ENCODE results near the gene LSM14A.

DNA sequence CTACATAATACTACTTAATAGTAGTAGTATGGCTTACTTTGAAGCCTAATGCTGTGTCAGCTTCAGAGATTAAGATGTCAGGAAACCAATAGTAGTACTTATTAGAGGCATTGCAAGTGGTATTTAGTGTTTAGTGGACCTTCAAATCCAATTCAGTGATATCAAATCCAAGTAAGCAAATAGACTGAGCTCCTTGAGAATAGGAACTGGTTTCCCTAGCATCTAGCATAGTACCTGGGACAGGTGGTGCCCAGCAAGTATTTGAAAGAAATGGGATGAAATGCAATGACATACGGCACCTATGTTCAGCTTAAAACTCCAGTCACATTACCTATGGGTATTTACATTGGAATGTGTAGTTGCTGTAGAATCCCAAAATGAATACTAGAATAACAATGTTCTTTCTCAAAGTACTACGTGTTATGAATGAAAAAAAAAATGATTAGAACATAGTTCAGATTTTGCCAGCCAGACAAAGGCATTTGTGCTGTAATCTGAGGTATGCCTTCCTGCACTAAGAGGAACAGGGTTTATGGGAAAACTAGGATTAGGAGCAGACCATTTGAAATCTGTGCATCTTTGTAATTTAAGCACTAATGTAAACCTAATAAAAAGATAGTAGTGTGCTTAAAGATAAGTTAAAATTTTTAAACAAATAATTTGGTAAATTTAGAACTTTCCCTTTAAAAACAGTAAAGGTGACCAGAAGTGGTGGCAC lies 17.1 kb downstream of the LSM14A start:
- TF ChIP-seq POLR2A (IDR thresholded peaks at IDR 0.05): no peak
- TF ChIP-seq, protein P1, sequence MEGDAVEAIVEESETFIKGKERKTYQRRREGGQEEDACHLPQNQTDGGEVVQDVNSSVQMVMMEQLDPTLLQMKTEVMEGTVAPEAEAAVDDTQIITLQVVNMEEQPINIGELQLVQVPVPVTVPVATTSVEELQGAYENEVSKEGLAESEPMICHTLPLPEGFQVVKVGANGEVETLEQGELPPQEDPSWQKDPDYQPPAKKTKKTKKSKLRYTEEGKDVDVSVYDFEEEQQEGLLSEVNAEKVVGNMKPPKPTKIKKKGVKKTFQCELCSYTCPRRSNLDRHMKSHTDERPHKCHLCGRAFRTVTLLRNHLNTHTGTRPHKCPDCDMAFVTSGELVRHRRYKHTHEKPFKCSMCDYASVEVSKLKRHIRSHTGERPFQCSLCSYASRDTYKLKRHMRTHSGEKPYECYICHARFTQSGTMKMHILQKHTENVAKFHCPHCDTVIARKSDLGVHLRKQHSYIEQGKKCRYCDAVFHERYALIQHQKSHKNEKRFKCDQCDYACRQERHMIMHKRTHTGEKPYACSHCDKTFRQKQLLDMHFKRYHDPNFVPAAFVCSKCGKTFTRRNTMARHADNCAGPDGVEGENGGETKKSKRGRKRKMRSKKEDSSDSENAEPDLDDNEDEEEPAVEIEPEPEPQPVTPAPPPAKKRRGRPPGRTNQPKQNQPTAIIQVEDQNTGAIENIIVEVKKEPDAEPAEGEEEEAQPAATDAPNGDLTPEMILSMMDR (IDR thresholded peaks at IDR 0.05): no peak

Measured in Peyer's patch (tissue), 4 donors.